GM12872 (cell line): ENCODE measurements around the gene DIABLO.

ENCODE experiments used
- CTCF ChIP-seq: IDR thresholded peaks from 3 replicates; pipeline ENCODE4 v1.5.1; 2011; ENCODE audit warnings: low read depth, mild to moderate bottlenecking, low read length, moderate library complexity; ENCODE audit not compliant: insufficient read depth

The DIABLO gene

GRCh38 chr12:122182887-122183587 is 42.8 kb downstream of the DIABLO start, which contains the start of gene LRRC43:
Gene LRRC43, plus strand, starts transcription at chr12:122183123. Its CDS starts 22 bp downstream, at chr12:122183145.
- no peak for TF ChIP-seq CTCF

GRCh38 chr12:122174155-122174845 is 51.6 kb downstream of the DIABLO start, which contains the start of gene IL31:
Gene IL31, minus strand, starts transcription at chr12:122174221. Its CDS starts 49 bp downstream, at chr12:122174172.
- TF ChIP-seq CTCF: no peak

- no peak for TF ChIP-seq CTCF
These were observed 53.5 kb downstream of the DIABLO start for GRCh38 chr12:122172262-122172939.

- TF ChIP-seq CTCF: no peak
These were observed 54.5 kb downstream of the DIABLO start for GRCh38 chr12:122171399-122171798.

- TF ChIP-seq CTCF: no peak
These were observed 57.4 kb downstream of the DIABLO start for GRCh38 chr12:122168492-122168891.

- no peak for TF ChIP-seq CTCF
These were observed 58.4 kb downstream of the DIABLO start for GRCh38 chr12:122167356-122167925.
